ENCODE data around the gene PLEKHM3.

GRCh38 chr2:207991944-207992343 is 33.4 kb downstream of the PLEKHM3 start:
- TF ChIP-seq CTCF (IDR thresholded peaks at IDR 0.05): no peak
- no peak for TF ChIP-seq POLR2A (IDR thresholded peaks at IDR 0.05)

All from right lobe of liver (tissue), 4 donors.